HEK293 (cell line): ENCODE measurements around the gene GRIN2A.

ENCODE experiments used
- KLF9 ChIP-seq: fragments of 450-650 bp; formaldehyde crosslinking; IDR thresholded peaks from 2 replicates; pipeline ENCODE4 v1.5.1; 2016; ENCODE audit warnings: missing biosample characterization, missing genetic modification characterization, low read depth
- ZNF174 ChIP-seq: fragments of 450-650 bp; formaldehyde crosslinking; IDR thresholded peaks from 2 replicates; pipeline ENCODE4 v1.5.0; 2017; ENCODE audit warnings: missing biosample characterization, mild to moderate bottlenecking, missing genetic modification characterization
- ZNF324 ChIP-seq: fragments of 450-650 bp; formaldehyde crosslinking; IDR thresholded peaks from 2 replicates; pipeline ENCODE4 v1.5.1; 2016; ENCODE audit warnings: missing biosample characterization, missing genetic modification characterization
- ZNF530 ChIP-seq: fragments of 450-650 bp; formaldehyde crosslinking; IDR thresholded peaks from 2 replicates; pipeline ENCODE4 v1.5.1; 2016; ENCODE audit warnings: low read depth, missing biosample characterization, missing genetic modification characterization
- ZNF621 ChIP-seq: fragments of 450-650 bp; formaldehyde crosslinking; IDR thresholded peaks from 2 replicates; pipeline ENCODE4 v1.5.1; 2017; ENCODE audit warnings: missing biosample characterization, missing genetic modification characterization
- ZNF747 ChIP-seq: fragments of 450-650 bp; formaldehyde crosslinking; IDR thresholded peaks from 2 replicates; pipeline ENCODE4 v1.5.1; 2016; ENCODE audit warnings: missing biosample characterization, missing genetic modification characterization
- TF ChIP-seq, protein P1 (sequence below): fragments of 450-650 bp; formaldehyde crosslinking; IDR thresholded peaks from 2 replicates; pipeline ENCODE4 v1.5.1; 2016; ENCODE audit warnings: missing biosample characterization, missing genetic modification characterization
- TF ChIP-seq, protein P2 (sequence below): fragments of 450-650 bp; formaldehyde crosslinking; IDR thresholded peaks from 2 replicates; pipeline ENCODE4; 2016; ENCODE audit warnings: missing biosample characterization, missing genetic modification characterization
- TF ChIP-seq, protein P3 (sequence below): fragments of 450-650 bp; formaldehyde crosslinking; IDR thresholded peaks from 2 replicates; pipeline ENCODE4 v1.5.1; 2016; ENCODE audit warnings: missing biosample characterization, missing genetic modification characterization
- TF ChIP-seq, protein P4 (sequence below): fragments of 450-650 bp; formaldehyde crosslinking; IDR thresholded peaks from 2 replicates; pipeline ENCODE4 v1.5.1; 2016; ENCODE audit warnings: missing biosample characterization, missing genetic modification characterization
- TF ChIP-seq, protein P5 (sequence below): fragments of 450-650 bp; formaldehyde crosslinking; IDR thresholded peaks from 2 replicates; pipeline ENCODE4 v1.5.1; 2016; ENCODE audit warnings: missing biosample characterization, missing genetic modification characterization, borderline replicate concordance
- TF ChIP-seq, protein P6 (sequence below): fragments of 450-650 bp; formaldehyde crosslinking; IDR thresholded peaks from 2 replicates; pipeline ENCODE4 v1.5.1; 2016; ENCODE audit warnings: missing biosample characterization, missing genetic modification characterization

DNA sequence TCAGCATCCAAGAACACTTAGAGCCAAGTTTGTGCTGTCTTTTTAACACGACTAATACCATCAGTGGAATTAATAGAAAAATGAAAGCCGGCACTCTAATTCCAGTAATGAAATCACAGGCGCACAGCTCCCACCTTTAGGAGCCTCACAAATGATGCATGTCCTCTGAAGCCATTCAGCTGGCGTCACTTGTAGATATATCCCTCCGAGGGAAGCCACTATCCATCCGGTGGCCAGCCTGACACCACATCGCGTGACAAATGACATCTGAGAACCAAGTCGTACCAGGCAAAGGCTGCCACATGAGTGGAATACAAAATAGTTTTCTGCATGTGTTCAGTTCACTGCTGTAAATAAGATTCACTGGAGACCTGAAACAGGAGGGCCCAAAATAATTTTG lies 205.6 kb downstream of the GRIN2A start:
- TF ChIP-seq, protein P1, sequence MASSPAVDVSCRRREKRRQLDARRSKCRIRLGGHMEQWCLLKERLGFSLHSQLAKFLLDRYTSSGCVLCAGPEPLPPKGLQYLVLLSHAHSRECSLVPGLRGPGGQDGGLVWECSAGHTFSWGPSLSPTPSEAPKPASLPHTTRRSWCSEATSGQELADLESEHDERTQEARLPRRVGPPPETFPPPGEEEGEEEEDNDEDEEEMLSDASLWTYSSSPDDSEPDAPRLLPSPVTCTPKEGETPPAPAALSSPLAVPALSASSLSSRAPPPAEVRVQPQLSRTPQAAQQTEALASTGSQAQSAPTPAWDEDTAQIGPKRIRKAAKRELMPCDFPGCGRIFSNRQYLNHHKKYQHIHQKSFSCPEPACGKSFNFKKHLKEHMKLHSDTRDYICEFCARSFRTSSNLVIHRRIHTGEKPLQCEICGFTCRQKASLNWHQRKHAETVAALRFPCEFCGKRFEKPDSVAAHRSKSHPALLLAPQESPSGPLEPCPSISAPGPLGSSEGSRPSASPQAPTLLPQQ, result no peak
- TF ChIP-seq, protein P2, sequence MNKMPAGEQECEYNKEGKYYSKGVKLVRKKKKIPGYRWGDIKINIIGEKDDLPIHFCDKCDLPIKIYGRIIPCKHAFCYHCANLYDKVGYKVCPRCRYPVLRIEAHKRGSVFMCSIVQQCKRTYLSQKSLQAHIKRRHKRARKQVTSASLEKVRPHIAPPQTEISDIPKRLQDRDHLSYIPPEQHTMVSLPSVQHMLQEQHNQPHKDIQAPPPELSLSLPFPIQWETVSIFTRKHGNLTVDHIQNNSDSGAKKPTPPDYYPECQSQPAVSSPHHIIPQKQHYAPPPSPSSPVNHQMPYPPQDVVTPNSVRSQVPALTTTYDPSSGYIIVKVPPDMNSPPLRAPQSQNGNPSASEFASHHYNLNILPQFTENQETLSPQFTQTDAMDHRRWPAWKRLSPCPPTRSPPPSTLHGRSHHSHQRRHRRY (tag by site-specific recombination), result no peak
- TF ChIP-seq, protein P3, sequence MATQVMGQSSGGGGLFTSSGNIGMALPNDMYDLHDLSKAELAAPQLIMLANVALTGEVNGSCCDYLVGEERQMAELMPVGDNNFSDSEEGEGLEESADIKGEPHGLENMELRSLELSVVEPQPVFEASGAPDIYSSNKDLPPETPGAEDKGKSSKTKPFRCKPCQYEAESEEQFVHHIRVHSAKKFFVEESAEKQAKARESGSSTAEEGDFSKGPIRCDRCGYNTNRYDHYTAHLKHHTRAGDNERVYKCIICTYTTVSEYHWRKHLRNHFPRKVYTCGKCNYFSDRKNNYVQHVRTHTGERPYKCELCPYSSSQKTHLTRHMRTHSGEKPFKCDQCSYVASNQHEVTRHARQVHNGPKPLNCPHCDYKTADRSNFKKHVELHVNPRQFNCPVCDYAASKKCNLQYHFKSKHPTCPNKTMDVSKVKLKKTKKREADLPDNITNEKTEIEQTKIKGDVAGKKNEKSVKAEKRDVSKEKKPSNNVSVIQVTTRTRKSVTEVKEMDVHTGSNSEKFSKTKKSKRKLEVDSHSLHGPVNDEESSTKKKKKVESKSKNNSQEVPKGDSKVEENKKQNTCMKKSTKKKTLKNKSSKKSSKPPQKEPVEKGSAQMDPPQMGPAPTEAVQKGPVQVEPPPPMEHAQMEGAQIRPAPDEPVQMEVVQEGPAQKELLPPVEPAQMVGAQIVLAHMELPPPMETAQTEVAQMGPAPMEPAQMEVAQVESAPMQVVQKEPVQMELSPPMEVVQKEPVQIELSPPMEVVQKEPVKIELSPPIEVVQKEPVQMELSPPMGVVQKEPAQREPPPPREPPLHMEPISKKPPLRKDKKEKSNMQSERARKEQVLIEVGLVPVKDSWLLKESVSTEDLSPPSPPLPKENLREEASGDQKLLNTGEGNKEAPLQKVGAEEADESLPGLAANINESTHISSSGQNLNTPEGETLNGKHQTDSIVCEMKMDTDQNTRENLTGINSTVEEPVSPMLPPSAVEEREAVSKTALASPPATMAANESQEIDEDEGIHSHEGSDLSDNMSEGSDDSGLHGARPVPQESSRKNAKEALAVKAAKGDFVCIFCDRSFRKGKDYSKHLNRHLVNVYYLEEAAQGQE (tag by site-specific recombination), result no peak
- TF ChIP-seq ZNF174 (tag by site-specific recombination) (no peak), ZNF621 (no peak), ZNF530 (tag by site-specific recombination) (no peak), KLF9 (no peak), ZNF747 (tag by site-specific recombination) (no peak), ZNF324 (tag by site-specific recombination) (no peak)
- TF ChIP-seq, protein P4, sequence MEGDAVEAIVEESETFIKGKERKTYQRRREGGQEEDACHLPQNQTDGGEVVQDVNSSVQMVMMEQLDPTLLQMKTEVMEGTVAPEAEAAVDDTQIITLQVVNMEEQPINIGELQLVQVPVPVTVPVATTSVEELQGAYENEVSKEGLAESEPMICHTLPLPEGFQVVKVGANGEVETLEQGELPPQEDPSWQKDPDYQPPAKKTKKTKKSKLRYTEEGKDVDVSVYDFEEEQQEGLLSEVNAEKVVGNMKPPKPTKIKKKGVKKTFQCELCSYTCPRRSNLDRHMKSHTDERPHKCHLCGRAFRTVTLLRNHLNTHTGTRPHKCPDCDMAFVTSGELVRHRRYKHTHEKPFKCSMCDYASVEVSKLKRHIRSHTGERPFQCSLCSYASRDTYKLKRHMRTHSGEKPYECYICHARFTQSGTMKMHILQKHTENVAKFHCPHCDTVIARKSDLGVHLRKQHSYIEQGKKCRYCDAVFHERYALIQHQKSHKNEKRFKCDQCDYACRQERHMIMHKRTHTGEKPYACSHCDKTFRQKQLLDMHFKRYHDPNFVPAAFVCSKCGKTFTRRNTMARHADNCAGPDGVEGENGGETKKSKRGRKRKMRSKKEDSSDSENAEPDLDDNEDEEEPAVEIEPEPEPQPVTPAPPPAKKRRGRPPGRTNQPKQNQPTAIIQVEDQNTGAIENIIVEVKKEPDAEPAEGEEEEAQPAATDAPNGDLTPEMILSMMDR (tag by site-specific recombination), result no peak
- TF ChIP-seq, protein P5, sequence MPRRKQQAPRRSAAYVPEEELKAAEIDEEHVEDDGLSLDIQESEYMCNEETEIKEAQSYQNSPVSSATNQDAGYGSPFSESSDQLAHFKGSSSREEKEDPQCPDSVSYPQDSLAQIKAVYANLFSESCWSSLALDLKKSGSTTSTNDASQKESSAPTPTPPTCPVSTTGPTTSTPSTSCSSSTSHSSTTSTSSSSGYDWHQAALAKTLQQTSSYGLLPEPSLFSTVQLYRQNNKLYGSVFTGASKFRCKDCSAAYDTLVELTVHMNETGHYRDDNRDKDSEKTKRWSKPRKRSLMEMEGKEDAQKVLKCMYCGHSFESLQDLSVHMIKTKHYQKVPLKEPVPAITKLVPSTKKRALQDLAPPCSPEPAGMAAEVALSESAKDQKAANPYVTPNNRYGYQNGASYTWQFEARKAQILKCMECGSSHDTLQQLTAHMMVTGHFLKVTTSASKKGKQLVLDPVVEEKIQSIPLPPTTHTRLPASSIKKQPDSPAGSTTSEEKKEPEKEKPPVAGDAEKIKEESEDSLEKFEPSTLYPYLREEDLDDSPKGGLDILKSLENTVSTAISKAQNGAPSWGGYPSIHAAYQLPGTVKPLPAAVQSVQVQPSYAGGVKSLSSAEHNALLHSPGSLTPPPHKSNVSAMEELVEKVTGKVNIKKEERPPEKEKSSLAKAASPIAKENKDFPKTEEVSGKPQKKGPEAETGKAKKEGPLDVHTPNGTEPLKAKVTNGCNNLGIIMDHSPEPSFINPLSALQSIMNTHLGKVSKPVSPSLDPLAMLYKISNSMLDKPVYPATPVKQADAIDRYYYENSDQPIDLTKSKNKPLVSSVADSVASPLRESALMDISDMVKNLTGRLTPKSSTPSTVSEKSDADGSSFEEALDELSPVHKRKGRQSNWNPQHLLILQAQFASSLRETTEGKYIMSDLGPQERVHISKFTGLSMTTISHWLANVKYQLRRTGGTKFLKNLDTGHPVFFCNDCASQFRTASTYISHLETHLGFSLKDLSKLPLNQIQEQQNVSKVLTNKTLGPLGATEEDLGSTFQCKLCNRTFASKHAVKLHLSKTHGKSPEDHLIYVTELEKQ (tag by site-specific recombination), result no peak
- TF ChIP-seq, protein P6, sequence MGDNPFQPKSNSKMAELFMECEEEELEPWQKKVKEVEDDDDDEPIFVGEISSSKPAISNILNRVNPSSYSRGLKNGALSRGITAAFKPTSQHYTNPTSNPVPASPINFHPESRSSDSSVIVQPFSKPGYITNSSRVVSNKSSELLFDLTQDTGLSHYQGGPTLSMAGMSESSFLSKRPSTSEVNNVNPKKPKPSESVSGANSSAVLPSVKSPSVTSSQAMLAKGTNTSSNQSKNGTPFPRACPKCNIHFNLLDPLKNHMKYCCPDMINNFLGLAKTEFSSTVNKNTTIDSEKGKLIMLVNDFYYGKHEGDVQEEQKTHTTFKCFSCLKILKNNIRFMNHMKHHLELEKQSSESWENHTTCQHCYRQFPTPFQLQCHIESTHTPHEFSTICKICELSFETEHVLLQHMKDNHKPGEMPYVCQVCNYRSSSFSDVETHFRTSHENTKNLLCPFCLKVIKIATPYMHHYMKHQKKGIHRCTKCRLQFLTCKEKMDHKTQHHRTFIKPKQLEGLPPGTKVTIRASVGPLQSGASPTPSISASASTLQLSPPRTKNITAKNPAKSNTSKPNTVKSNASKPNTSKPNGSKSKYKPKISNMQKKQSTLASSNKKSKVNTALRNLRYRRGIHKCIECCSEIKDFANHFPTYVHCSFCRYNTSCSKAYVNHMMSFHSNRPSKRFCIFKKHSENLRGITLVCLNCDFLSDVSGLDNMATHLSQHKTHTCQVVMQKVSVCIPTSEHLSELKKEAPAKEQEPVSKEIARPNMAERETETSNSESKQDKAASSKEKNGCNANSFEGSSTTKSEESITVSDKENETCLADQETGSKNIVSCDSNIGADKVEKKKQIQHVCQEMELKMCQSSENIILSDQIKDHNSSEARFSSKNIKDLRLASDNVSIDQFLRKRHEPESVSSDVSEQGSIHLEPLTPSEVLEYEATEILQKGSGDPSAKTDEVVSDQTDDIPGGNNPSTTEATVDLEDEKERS (tag by site-specific recombination), result no peak
